Kidney epithelial cell (primary cell): Measurements from ENCODE around the gene KCTD2. TPM values are rescaled to one million over a fixed set of nuclear protein-coding genes. Genes with fewer than 3 reads are reported as not detected.

ENCODE experiments used
- DNase-seq: peaks from one replicate; pipeline ENCODE4 v3.0.0-alpha.2; 2010; ENCODE audit warnings: low read depth
- H3K27me3 ChIP-seq: 2 replicates; pipeline ENCODE4 v1.6.0; 2011; ENCODE audit warnings: low read length; ENCODE audit not compliant: control insufficient read depth, insufficient read depth
- H3K36me3 ChIP-seq: 2 replicates; pipeline ENCODE4 v1.5.1; 2011; ENCODE audit warnings: low read length; ENCODE audit not compliant: control insufficient read depth, insufficient read depth
- H3K4me3 ChIP-seq: 2 replicates; pipeline ENCODE4 v1.5.1; 2011; ENCODE audit warnings: low read depth, mild to moderate bottlenecking, control low read depth, low read length
- CTCF ChIP-seq: IDR thresholded peaks from 2 replicates; pipeline ENCODE4 v1.5.1; 2011; ENCODE audit warnings: mild to moderate bottlenecking, moderate library complexity, low read length, control low read depth, inconsistent platforms; ENCODE audit not compliant: insufficient read depth, poor library complexity, severe bottlenecking
- total RNA-seq: library from RNA; depleted of rRNA; stranded (reverse); fragments of >200 nt; gene quantifications from 2 replicates; pipeline ENCODE4 v1.2.3, GENCODE V29; 2015

KCTD2 gene
- total RNA-seq, 1 donor from 2014 or later, result 15.6 TPM

DNA sequence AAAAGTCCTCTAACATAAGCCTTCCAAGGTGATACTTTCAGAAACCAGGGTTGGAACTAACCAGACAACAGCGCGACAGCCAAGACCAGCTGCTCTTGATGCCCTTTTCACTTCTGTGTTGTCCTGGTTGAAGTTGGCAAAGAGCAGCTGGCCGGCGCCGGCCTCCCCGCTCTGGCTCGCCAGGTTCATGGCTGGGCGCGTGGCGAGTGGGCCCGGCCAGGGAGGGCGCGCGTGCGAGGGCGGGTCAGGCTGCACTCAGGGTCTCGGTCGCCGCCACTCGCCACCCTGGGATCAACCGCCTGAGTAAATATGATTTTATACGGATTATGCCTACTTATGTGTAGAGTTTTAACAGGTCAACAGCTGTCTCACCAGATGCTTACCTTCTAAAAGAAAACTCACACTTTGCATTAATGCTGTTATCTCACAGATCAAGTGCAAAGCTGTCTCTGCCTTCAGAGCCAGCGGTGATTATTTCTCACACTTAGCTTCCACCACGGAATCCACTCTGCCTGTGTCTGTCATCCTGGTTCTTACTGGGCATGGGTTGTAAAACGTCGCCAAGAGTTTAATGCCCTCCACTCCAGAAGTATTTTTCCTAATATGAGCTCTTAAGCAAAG is 13.5 kb downstream of the KCTD2 start:
- TF ChIP-seq CTCF, result no peak
- Histone ChIP-seq H3K27me3 (no peaks in the 10 kb centered on the region), H3K36me3 (no peaks in the 10 kb centered on the region), H3K4me3 (no peak overlapping the region)
- no peak for DNase-seq

DNA sequence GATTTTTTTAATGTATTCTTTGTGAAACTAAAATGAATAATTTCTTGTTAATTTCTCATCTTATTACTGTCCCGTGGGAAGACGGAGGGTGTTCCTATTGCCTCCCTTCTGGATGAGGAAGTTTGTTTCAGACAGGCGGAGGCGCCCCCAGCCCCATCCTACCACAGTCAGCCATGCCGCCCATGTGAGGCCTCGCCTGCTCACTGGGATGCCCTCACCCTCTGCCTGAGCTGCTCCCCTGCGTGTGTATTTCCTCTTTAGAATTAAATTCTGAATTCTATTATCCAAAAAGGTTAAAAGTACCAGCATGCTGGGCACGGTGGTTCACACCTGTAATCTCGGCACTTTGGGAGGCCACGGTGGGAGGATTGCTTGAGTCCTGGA is 14.0 kb downstream of the KCTD2 start:
- no peak for DNase-seq
- no peak overlapping the region for H3K4me3 ChIP-seq
- no peaks in the 10 kb centered on the region for H3K36me3 ChIP-seq
- no peaks in the 10 kb centered on the region for H3K27me3 ChIP-seq
- no peak for TF ChIP-seq CTCF

DNA sequence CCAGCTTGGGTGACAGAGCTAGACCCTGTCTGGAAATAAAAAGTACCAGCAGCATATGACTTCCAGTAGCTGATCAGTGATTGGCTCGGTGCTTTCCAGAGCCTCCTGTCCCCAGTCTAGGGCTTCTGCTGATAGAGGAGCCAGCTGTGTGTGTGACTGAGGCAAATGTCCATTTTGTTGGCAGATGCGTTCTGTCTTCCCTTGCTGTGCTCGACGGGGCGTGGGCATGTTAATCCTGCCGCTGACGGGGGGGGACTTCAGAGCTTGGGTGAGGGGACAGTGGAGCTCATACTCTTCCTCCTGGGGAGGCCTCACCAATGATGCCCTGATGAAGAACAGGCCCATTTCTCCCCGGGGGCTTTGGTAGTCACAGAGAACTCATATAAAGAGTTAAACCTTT is 14.6 kb downstream of the KCTD2 start:
- Histone ChIP-seq H3K36me3 (no peaks in the 10 kb centered on the region), H3K27me3 (no peaks in the 10 kb centered on the region), H3K4me3 (no peak overlapping the region)
- no peak for TF ChIP-seq CTCF
- DNase-seq, result no peak

GRCh38 chr17:75063201-75063600 is 16.2 kb downstream of the KCTD2 start:
- Histone ChIP-seq H3K36me3 (no peaks in the 10 kb centered on the region), H3K27me3 (no peaks in the 10 kb centered on the region), H3K4me3 (no peak overlapping the region)
- DNase-seq, result no peak
- TF ChIP-seq CTCF, result no peak

DNA sequence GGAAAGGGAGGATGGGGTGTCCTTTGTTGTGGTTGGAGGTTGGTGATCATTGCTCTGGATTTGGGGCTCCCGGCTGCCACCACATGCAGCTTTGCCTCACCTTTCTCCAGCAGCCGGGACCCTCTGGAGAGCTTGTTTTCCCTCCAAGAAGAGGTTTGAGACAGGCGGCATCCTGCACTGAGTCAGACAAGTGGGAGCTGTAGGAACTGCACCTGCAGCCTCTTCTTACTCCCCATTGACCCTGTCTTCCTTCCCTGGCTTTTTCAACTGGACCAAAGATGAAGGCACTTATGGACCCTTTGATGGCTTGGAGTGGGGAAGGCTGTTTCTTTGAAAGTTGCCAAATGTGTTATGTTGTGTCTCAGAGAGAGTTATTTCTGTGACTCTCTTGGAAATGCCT is 16.6 kb downstream of the KCTD2 start:
- Histone ChIP-seq H3K36me3 (no peaks in the 10 kb centered on the region), H3K27me3 (no peaks in the 10 kb centered on the region), H3K4me3 (no peak overlapping the region)
- DNase-seq, result no peak
- TF ChIP-seq CTCF, result no peak

GRCh38 chr17:75064040-75064439 is 17.0 kb downstream of the KCTD2 start:
- Histone ChIP-seq H3K27me3 (no peaks in the 10 kb centered on the region), H3K36me3 (no peaks in the 10 kb centered on the region), H3K4me3 (no peak overlapping the region)
- DNase-seq, result no peak
- TF ChIP-seq CTCF, result no peak
